Mucosa of descending colon (tissue), 3 donors: ENCODE measurements around the gene BCLAF1. TPM values are rescaled to one million over a fixed set of nuclear protein-coding genes. Genes with fewer than 3 reads are reported as not detected.

Experiments used
- ATAC-seq: fragments of 200-7000 bp; cut with Tn5 transposase; one replicate; pipeline ENCODE4 v1.9.1; 2020; ENCODE audit warnings: mild to moderate bottlenecking, moderate library complexity
- DNase-seq, 3 donors: peaks; one replicate each; pipeline ENCODE4 v3.0.0-alpha.2; 2020
- H3K36me3 ChIP-seq: fragments of 200-600 bp; one replicate; pipeline ENCODE4 v1.8.0; 2021; ENCODE audit warnings: low read depth, mild to moderate bottlenecking
- H3K4me1 ChIP-seq: fragments of 200-600 bp; one replicate; pipeline ENCODE4 v1.8.0; 2021; ENCODE audit warnings: low read depth, mild to moderate bottlenecking
- H3K4me3 ChIP-seq: fragments of 200-600 bp; one replicate; pipeline ENCODE4 v1.8.0; 2021; ENCODE audit warnings: mild to moderate bottlenecking
- H3K9me3 ChIP-seq: fragments of 200-600 bp; one replicate; pipeline ENCODE4 v1.8.0; 2021; ENCODE audit warnings: mild to moderate bottlenecking
- intact Hi-C, 2 donors: fragments of 100-400 bp; cut with DNase I in 1 of 2; cut with micrococcal nuclease in 1 of 2; formaldehyde crosslinking; loops; one replicate each; pipeline versions ENCODE4 v1.11.0 to v1.11.1; 2022; cut with DNase I, micrococcal nuclease
- long read RNA-seq, 2 donors: library from polyadenylated mRNA; unstranded; transcript quantifications; one replicate each; pipeline ENCODE4 v2.0.0, GENCODE V29; 2019 to 2021
- total RNA-seq, 3 donors: library from RNA; stranded (reverse); fragmentation: NEBNext Ultra II Directional in 2 of 3; extraction: Animal tissue kit (Norgen Biotek cat#: 25700) in 2 of 3; gene quantifications; one replicate each; pipeline versions ENCODE4 v1.2.1 to v1.2.4, GENCODE V29; 2021 to 2023
- TF ChIP-seq, protein P1 (sequence below): fragments of 200-600 bp; IDR thresholded peaks from one replicate; pipeline ENCODE4 v1.8.0; 2022; ENCODE audit warnings: antibody characterized with exemption, mild to moderate bottlenecking
- donor health status: DM: no; HTN: no; CAD: no; lungs with moderate emphysema.
- donor health status: DM: no; HTN: no; CAD: no.
- donor health status: DM: no; HTN: yes; CAD: no.

The BCLAF1 gene, protein sequence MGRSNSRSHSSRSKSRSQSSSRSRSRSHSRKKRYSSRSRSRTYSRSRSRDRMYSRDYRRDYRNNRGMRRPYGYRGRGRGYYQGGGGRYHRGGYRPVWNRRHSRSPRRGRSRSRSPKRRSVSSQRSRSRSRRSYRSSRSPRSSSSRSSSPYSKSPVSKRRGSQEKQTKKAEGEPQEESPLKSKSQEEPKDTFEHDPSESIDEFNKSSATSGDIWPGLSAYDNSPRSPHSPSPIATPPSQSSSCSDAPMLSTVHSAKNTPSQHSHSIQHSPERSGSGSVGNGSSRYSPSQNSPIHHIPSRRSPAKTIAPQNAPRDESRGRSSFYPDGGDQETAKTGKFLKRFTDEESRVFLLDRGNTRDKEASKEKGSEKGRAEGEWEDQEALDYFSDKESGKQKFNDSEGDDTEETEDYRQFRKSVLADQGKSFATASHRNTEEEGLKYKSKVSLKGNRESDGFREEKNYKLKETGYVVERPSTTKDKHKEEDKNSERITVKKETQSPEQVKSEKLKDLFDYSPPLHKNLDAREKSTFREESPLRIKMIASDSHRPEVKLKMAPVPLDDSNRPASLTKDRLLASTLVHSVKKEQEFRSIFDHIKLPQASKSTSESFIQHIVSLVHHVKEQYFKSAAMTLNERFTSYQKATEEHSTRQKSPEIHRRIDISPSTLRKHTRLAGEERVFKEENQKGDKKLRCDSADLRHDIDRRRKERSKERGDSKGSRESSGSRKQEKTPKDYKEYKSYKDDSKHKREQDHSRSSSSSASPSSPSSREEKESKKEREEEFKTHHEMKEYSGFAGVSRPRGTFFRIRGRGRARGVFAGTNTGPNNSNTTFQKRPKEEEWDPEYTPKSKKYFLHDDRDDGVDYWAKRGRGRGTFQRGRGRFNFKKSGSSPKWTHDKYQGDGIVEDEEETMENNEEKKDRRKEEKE
- total RNA-seq = 100 to 1,000 TPM; 111 to 130 (median 123) TPM
- long read RNA-seq, donor 1, full-length matches to known transcripts = 8 of 24 reads
- long read RNA-seq, donor 1, partial matches to known transcripts = 9 of 24 reads
- long read RNA-seq, donor 1, other reads (novel, unspliced or antisense) = 7 of 24 reads
- long read RNA-seq, donor 2, partial matches to known transcripts = 59 of 62 reads
- long read RNA-seq, donor 2, other reads (novel, unspliced or antisense) = 3 of 62 reads

DNA sequence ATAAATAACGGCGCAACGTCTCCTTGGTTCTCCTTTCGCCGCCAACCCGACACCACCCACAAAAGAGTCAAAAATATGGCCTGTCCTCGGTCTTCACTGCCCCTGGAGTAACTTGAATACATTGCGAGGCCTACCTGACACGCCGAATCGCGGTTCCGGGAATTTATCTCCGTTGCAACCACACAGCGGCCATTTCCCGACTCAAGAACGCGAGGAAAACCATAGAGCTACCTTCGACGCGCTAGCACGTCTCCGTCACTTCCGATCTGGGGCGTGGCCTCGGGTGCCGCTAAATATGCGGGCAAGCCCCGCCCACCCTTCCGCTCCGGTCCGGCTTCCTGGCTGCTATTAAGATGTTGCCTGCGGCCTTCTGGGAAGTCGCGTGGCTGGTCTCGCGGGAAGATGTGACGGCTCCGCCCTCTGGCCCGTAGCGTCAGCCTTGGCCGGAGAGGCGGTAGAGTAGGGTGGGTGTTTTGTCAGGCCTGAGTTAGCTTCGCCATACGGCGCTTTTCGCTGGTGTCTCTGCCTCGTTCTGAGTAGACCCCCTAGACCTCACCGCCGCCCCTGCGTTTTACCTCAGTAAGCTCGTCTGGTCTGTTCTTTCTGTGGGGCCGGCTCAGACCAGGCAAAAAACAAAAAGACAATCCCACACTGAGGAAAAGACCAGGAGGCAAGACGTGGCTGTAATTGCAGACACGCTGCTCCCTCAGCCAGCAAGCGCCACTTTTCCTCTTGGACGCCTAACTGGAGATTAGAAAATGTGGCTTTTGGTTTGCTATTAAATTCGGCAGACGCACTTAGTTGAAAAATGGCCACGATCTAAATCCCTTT lies at the start of gene BCLAF1:
TSS of gene BCLAF1 (minus strand) at position 268 of the 831 bp plus-strand sequence. CDS start 9,980 bp downstream, outside the sequence.
- Histone ChIP-seq H3K36me3 (no peaks in the 10 kb centered on the region), H3K9me3 (no peaks in the 10 kb centered on the region), H3K4me3 (peak within 1 kb of the TSS; percentile 95), H3K4me1 (peaks cover 37% of the 10 kb centered on the region)
- peak; percentile 100 for DNase-seq
- intact Hi-C loops = no loop called here
- TF ChIP-seq, protein P1, sequence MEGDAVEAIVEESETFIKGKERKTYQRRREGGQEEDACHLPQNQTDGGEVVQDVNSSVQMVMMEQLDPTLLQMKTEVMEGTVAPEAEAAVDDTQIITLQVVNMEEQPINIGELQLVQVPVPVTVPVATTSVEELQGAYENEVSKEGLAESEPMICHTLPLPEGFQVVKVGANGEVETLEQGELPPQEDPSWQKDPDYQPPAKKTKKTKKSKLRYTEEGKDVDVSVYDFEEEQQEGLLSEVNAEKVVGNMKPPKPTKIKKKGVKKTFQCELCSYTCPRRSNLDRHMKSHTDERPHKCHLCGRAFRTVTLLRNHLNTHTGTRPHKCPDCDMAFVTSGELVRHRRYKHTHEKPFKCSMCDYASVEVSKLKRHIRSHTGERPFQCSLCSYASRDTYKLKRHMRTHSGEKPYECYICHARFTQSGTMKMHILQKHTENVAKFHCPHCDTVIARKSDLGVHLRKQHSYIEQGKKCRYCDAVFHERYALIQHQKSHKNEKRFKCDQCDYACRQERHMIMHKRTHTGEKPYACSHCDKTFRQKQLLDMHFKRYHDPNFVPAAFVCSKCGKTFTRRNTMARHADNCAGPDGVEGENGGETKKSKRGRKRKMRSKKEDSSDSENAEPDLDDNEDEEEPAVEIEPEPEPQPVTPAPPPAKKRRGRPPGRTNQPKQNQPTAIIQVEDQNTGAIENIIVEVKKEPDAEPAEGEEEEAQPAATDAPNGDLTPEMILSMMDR = no peak
- peak; percentile 93 for ATAC-seq

DNA sequence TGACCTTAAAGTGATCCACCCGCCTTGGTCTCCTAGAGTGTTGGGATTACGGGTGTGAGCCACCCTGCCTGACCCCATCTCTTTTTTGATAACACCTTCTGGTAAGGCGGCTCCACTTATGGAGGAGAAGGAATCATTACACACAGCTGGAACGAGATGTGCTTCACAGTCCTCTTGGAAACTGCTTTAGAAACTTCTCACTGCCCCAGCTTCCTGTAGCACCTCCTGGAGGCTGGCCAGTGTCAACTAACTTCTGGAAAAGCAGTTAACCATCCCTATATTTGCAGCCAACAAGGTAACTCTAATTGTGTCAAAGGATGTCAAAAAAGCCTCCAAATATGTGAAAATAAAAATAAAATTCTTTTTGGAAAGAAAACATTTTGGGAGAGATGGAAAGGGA lies 48.8 kb upstream of the BCLAF1 start:
- Histone ChIP-seq H3K9me3 (no peaks in the 10 kb centered on the region), H3K36me3 (no peaks in the 10 kb centered on the region), H3K4me1 (no peaks in the 10 kb centered on the region), H3K4me3 (no peak overlapping the region)
- TF ChIP-seq, protein P1 = no peak
- DNase-seq = no peak
- intact Hi-C loops = no loop called here
- ATAC-seq = peak; percentile 35

DNA sequence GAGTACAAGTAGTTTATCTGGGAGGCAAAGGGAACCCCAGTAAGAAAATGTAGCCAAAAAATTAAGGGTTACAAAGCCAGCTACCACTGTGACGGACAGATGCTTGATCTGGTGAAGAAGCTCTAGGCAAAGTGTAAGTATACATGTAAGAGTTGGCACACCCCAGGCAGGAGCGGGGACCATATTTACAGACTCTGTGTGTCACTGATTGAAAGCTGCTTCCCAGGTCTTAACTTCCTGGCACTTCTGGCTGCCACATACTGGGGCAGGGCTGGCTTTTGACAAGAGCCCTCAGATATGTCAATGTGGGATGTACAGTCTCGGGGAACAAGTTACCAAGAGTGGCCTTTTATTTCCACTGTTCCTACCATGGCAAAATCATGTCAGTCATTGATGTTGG lies 48.0 kb upstream of the BCLAF1 start:
- peak; percentile 17 for ATAC-seq
- DNase-seq = no peak
- TF ChIP-seq, protein P1 = no peak

DNA sequence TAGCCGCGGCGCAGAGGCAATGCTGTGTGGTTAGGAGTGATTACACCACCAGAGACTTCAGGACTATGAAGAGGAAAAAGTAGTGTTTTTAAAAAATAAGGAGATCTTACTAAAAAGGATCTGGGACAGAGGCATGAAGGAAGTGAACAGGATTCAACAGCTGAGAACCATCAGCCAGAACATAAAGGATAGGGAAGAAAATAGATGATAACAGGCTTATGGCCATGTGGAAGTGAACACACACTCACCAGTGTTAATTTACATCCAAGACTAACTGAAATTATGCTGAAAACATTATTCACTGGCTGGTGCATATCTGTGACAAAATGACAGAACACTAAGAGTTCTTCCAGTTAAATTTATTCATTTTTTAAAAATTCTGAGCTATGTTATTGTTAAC lies 47.5 kb upstream of the BCLAF1 start:
- ATAC-seq (no peak), DNase-seq (no peak)
- Histone ChIP-seq H3K9me3 (no peaks in the 10 kb centered on the region), H3K4me3 (no peak overlapping the region), H3K36me3 (no peaks in the 10 kb centered on the region), H3K4me1 (no peaks in the 10 kb centered on the region)
- TF ChIP-seq, protein P1 = no peak
- intact Hi-C loops = no loop called here

More for the DNA sequence above, 48.0 kb upstream of the BCLAF1 start:
- H3K4me1 ChIP-seq = no peaks in the 10 kb centered on the region
- no peaks in the 10 kb centered on the region for H3K9me3 ChIP-seq
- no peaks in the 10 kb centered on the region for H3K36me3 ChIP-seq
- H3K4me3 ChIP-seq = no peak overlapping the region
- intact Hi-C loops = no loop called here
